ENCODE data around the gene PRDM10.

PRDM10 gene

DNA sequence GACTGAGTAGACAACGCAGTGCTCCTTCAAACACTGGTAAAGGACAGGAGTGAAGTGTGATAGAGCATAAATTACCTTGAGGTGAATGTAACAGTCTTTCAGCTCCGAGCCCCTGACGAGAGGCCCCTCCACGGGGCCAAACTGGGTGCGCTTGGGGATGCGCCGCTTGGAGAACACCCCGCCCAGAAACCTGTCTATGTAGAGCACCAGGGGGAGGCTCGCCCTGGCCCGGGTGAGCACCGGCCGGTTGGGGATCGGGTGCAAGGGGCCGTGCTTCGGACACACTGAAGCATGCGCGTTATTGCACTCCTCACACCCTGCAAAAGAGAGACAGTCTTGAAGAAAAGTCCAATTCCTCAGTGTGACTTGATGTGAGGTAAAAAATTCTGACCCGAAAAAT is 57.9 kb downstream of the PRDM10 start:
- DNase-seq = no peak

- DNase-seq = no peak
Measured at GRCh38 chr11:129943036-129943435, 59.6 kb downstream of the PRDM10 start.

- no peak for DNase-seq
Measured at GRCh38 chr11:129939510-129939909, 63.1 kb downstream of the PRDM10 start.

DNA sequence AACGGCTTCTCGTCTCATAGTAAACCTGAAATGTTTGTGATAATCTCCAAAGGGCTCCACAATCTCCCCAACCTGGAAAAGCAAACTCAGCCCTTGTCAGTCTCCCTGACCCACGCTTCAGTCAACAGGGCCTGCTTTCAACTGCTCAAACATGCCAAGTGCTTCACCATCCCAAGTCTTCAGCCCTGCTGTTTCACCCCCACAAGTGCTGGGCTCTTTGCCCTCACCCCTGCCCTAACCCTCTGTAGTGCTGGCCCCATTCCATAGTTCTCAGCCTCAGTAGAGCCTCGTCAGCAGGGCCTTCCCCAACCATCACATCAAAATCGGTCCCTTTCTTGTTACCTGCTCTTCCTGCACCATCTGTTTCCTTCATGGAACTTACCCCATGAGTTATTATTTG is 63.9 kb downstream of the PRDM10 start:
- no peak for DNase-seq

- DNase-seq = no peak
Measured at GRCh38 chr11:129937592-129938238, 64.9 kb downstream of the PRDM10 start.

- DNase-seq = no peak
Measured at GRCh38 chr11:129935723-129936122, 66.9 kb downstream of the PRDM10 start.

DNA sequence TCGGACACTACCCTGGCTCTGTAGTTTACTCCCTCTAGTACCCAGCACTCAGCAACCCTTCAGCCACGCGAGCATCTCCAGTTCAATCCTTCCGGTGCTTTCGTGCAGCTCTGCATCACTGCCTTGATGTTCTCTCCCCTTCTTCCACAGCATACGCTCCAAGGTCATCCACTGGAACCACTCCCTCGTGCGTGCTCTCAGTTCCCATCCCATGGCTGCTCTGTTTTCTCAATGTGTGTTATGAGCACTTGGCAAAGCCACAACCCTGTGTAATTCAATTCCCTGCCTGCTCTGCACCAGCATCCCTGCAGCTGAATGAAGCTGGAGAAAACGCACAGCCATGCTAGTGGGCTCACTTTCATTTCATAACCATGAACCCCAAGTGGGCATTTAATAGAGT is 68.7 kb downstream of the PRDM10 start:
- peak; percentile 43 for DNase-seq

DNA sequence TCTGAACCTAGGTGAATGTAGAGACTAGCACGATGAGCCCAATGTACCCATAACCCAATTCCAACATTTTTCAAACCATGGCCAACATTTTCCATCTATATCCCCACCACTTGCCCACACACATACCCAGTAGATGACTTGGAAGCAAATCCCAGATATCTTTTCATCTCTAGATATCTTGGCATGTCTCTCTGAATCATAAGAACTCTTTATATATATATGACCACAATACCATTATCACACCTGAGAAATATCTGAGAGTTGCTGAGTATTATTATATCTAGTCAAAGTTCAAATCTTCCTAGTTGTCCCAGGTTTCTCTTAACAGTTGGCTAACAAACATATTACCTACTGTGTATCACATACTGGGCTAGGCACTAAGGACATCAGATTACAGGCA is 69.4 kb downstream of the PRDM10 start:
- DNase-seq = no peak

DNA sequence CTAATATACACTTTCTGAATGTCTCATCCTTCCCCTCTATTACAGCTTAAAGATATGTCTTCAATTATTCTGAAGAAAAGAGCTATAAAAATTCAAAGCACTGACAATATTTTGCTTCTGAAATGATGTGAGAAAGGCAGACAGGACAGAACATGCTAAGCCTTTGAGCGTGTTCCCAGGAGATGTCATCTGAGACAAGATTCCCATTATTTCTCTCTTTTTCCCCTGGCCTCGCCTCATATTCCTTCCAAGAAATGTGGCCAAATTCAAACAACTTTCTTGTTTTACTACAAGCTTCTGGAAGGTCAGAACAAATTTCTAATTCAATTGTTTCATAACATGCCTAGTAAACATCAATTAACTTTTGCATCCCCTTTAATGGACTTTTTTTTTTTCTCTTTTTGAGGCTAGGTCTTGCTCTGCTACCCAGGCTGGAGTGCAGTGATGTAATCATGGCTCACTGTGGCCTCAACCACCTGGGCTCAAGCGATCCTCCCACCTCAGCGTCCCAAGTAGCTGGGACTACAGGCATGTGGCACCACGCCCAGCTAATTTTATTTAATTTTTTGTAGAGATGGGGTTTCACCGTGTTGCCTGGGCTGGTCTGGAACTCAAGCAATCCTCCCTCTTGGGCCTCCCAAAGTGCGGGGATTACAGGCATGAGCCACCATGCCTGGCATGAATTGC is 70.1 kb downstream of the PRDM10 start:
- no peak for DNase-seq

DNA sequence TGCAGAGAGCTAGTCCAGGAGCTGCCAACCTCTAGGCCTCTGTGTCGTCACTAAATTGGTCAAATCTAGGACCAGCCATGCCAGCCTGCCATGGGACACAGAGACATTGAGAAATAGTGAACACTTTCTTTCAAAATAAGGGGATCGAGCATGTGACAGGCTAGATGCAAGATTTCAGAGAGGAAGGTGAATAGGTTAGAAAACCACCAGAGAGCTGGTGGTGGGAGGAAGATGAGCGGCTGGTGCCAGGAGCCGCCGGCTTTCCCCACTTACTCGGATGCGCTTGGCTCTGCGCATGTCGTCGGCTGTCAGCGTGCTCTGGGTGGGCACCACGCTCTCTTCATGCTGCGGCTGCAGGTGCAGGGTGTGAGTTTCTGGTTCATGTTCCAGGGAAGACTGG is 71.9 kb downstream of the PRDM10 start:
- DNase-seq = no peak

GRCh38 chr11:129930296-129930695 is 72.3 kb downstream of the PRDM10 start:
- DNase-seq = no peak

DNA sequence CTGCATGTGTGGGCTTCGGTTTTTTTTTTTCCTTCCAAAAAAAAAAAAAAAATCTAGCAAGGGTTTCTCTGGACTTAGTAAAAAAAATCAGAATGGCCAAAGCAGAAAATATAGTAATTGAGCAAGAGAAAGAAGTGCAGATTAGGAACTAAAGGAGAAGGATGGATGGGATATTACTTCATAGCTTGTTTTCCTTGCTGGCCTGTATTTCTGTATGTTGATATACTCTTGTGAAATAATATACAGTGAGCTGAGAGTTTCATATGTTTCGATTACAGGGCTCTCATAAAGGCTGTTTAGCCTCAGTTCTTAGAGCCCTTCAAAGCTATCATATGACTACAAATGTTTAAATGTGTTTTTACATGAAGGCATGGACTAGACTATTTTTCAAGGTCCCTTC is 72.9 kb downstream of the PRDM10 start:
- DNase-seq = no peak

GRCh38 chr11:129928923-129929692 is 73.5 kb downstream of the PRDM10 start:
- no peak for DNase-seq

GRCh38 chr11:129922674-129923073 is 80.0 kb downstream of the PRDM10 start:
- no peak for DNase-seq

- DNase-seq = no peak
Measured at GRCh38 chr11:129918361-129918760, 84.3 kb downstream of the PRDM10 start.

DNA sequence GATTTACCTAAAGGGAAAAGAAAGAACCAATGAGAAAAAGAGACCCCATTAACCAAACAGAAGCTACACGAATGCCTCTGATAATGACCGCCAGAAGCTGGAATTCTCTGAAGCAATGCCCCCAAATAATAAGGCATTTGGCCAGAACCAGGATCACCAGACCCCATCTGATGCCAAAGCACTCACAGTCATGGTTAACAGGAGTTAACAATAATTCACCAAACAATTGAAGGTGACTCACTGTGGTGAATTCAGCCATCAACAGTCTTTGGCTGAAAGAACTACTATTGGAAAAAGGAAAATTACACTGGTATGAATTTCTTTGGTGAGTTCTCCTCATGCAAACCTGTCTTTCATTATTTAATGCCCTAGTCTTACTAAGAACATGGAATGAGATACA is 85.4 kb downstream of the PRDM10 start:
- DNase-seq = no peak

- no peak for DNase-seq
Measured at GRCh38 chr11:129911298-129911697, 91.3 kb downstream of the PRDM10 start.

GRCh38 chr11:129910360-129910759 is 92.3 kb downstream of the PRDM10 start:
- DNase-seq = no peak

DNA sequence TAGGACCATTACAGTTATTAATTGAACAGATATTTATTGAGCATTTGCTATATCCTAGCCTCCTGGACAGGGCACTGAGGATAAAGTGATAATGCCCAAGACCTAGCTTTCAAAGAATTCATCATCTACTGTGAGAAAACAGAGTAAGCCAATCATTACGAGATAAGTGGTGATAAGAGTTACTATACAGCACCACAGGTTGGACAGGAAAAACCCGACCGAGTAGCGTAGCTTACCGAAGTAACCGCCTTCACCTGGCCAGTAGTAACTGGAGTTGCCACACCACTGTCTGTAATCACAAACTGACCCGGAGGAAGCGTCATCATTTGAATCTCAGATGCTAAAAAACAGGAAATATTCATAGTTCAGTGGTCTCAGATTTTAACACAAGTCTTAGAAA is 97.2 kb downstream of the PRDM10 start:
- no peak for DNase-seq

DNA sequence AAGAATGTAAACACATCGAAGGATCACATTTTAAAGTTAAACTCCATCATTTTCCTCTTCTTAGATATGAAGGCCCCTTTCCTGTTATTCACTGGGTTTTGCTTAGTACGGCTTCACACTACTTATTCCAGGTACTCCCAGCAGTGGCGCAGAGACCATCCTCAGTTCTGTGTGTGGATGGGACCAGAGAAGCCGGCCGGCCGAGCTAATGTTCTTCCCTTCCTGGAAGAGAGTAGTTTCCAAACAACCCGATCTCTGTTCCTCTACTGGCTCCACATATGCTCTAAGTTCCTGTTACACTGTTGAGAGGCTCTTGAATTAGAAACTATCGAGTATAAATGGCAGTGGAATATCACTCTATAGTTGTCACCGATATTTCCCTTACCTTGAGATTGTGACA is 106.6 kb downstream of the PRDM10 start:
- no peak for DNase-seq

GRCh38 chr11:129895126-129896041 is 107.3 kb downstream of the PRDM10 start, which contains the start of gene NFRKB:
TSS of gene NFRKB (minus strand) at chr11:129895578. CDS start at chr11:129892849, 2,729 bp downstream.
- DNase-seq = peak; percentile 95

GRCh38 chr11:129894278-129895125 is 108.1 kb downstream of the PRDM10 start:
- no peak for DNase-seq
